HepG2 (cell line): ENCODE measurements around the gene ZDHHC7. TPM values are rescaled to one million over a fixed set of nuclear protein-coding genes. Genes with fewer than 3 reads are reported as not detected.

Experiments
- FOXA3 ChIP-seq: IDR thresholded peaks from 2 replicates; pipeline ENCODE4 v1.6.1; 2016; ENCODE audit warnings: missing genetic modification reagents, missing compliant biosample characterization
- HNRNPL ChIP-seq: fragments of 200-400 bp; formaldehyde crosslinking; IDR thresholded peaks from 2 replicates; pipeline ENCODE4 v1.6.1; 2017; ENCODE audit warnings: mild to moderate bottlenecking, low read depth, low read length
- IRF9 ChIP-seq: sonication (generic); formaldehyde crosslinking; IDR thresholded peaks from 2 replicates; pipeline ENCODE4 v1.8.0; 2022; ENCODE audit warnings: missing genetic modification reagents, mild to moderate bottlenecking, borderline replicate concordance
- LCORL ChIP-seq, 2 experiments: fragments of 450-650 bp in 1 of 2; sonication (generic) in 1 of 2; formaldehyde crosslinking in 1 of 2; IDR thresholded peaks; 2 replicates each; pipeline versions ENCODE4 v1.5.0 to v1.6.1; 2017 to 2020; ENCODE audit warnings: antibody characterized with exemption in 1 of 2, missing genetic modification reagents in 1 of 2
- NBN ChIP-seq: fragments of 450-650 bp; conservative IDR thresholded peaks from 2 replicates; pipeline ENCODE4 v1.6.1; 2017
- SKI ChIP-seq: fragments of 450-650 bp; IDR thresholded peaks from one replicate; pipeline ENCODE4 v1.6.1; 2018; ENCODE audit warnings: mild to moderate bottlenecking; ENCODE audit not compliant: partially characterized antibody
- ZBTB1 ChIP-seq: sonication (generic); formaldehyde crosslinking; IDR thresholded peaks from 2 replicates; pipeline ENCODE4 v1.4.0; 2020; ENCODE audit warnings: missing genetic modification reagents, borderline replicate concordance
- ZNF121 ChIP-seq: sonication (generic); formaldehyde crosslinking; IDR thresholded peaks from 2 replicates; pipeline ENCODE4 v1.5.0; 2020; ENCODE audit warnings: mild to moderate bottlenecking, missing genetic modification reagents
- ZNF235 ChIP-seq: sonication (generic); formaldehyde crosslinking; IDR thresholded peaks from 2 replicates; pipeline ENCODE4 v1.8.1; 2023; ENCODE audit warnings: mild to moderate bottlenecking, missing genetic modification reagents, borderline replicate concordance
- ZNF383 ChIP-seq: sonication (generic); formaldehyde crosslinking; IDR thresholded peaks from 2 replicates; pipeline ENCODE4 v1.4.0; 2020; ENCODE audit warnings: missing genetic modification reagents, mild to moderate bottlenecking, borderline replicate concordance
- ZNF432 ChIP-seq: sonication (generic); formaldehyde crosslinking; IDR thresholded peaks from 2 replicates; pipeline ENCODE4 v1.5.0; 2020; ENCODE audit warnings: missing genetic modification reagents, mild to moderate bottlenecking, borderline replicate concordance
- ZNF543 ChIP-seq: sonication (generic); formaldehyde crosslinking; IDR thresholded peaks from 2 replicates; pipeline ENCODE4 v1.4.0; 2020; ENCODE audit warnings: mild to moderate bottlenecking, missing genetic modification reagents
- ZNF598 ChIP-seq: sonication (generic); formaldehyde crosslinking; IDR thresholded peaks from 2 replicates; pipeline ENCODE4 v1.5.1; 2020; ENCODE audit warnings: mild to moderate bottlenecking, missing genetic modification reagents, borderline replicate concordance
- ZNF619 ChIP-seq: sonication (generic); formaldehyde crosslinking; IDR thresholded peaks from 2 replicates; pipeline ENCODE4 v1.4.0; 2020; ENCODE audit warnings: mild to moderate bottlenecking, missing genetic modification reagents
- ZNF709 ChIP-seq: sonication (generic); formaldehyde crosslinking; IDR thresholded peaks from 2 replicates; pipeline ENCODE4 v1.5.0; 2020; ENCODE audit warnings: mild to moderate bottlenecking, missing genetic modification reagents
- polyA plus RNA-seq, 8 experiments: library from polyadenylated mRNA; depleted of rRNA in 3 of 8; stranded (reverse) in 7 of 8; unstranded in 1 of 8; fragments of >200 nt; fragmentation: Illumina TruSeq in 4 of 8; extraction: Trizol in 4 of 8; gene quantifications; 2 replicates each; pipeline versions ENCODE4 v1.2.1 to v1.2.3, GENCODE V29; 2011 to 2016; ENCODE audit warnings: low read depth in 4 of 8, missing spikeins in 1 of 8, mixed read lengths in 1 of 8; ENCODE audit not compliant: insufficient read depth in 1 of 8
- total RNA-seq, 5 experiments: library from RNA; depleted of rRNA; stranded (reverse); fragments of >200 nt; fragmentation: Illumina TruSeq; extraction: Trizol; gene quantifications; 2 replicates each; pipeline ENCODE4 v1.2.3, GENCODE V29; 2016; ENCODE audit warnings: low read depth in 1 of 5
- TF ChIP-seq, protein P1 (sequence below): sonication (generic); formaldehyde crosslinking; IDR thresholded peaks from 2 replicates; pipeline ENCODE4 v1.5.1; 2020; ENCODE audit warnings: missing genetic modification reagents, mild to moderate bottlenecking, borderline replicate concordance
- TF ChIP-seq, protein P2 (sequence below): sonication (generic); formaldehyde crosslinking; IDR thresholded peaks from 2 replicates; pipeline ENCODE4 v1.5.0; 2020; ENCODE audit warnings: mild to moderate bottlenecking, missing genetic modification reagents, moderate library complexity
- TF ChIP-seq, protein P3 (sequence below): sonication (generic); formaldehyde crosslinking; IDR thresholded peaks from 2 replicates; pipeline ENCODE4 v1.4.0; 2020; ENCODE audit warnings: missing genetic modification reagents, borderline replicate concordance

The ZDHHC7 gene
- total and polyA plus RNA-seq, 2 of the 13 experiments (the other 11 are each of a cell fraction or from before 2014, with no cell fraction given): 46.8 to 67.6 TPM

GRCh38 chr16:84925092-84925772 is 86.1 kb downstream of the ZDHHC7 start (continued):
- no peak for TF ChIP-seq NBN
- no peak for TF ChIP-seq ZNF543 (CRISPR knock-in tag)
- no peak for TF ChIP-seq FOXA3 (CRISPR knock-in tag)
- peak; percentile 77 for TF ChIP-seq ZNF709
- TF ChIP-seq IRF9 (CRISPR knock-in tag): no peak
- no peak for TF ChIP-seq ZBTB1 (CRISPR knock-in tag)
- no peak for TF ChIP-seq ZNF598 (CRISPR knock-in tag)
- TF ChIP-seq HNRNPL: no peak
- TF ChIP-seq, protein P1, sequence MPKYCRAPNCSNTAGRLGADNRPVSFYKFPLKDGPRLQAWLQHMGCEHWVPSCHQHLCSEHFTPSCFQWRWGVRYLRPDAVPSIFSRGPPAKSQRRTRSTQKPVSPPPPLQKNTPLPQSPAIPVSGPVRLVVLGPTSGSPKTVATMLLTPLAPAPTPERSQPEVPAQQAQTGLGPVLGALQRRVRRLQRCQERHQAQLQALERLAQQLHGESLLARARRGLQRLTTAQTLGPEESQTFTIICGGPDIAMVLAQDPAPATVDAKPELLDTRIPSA (CRISPR knock-in tag): no peak
- TF ChIP-seq, protein P2, sequence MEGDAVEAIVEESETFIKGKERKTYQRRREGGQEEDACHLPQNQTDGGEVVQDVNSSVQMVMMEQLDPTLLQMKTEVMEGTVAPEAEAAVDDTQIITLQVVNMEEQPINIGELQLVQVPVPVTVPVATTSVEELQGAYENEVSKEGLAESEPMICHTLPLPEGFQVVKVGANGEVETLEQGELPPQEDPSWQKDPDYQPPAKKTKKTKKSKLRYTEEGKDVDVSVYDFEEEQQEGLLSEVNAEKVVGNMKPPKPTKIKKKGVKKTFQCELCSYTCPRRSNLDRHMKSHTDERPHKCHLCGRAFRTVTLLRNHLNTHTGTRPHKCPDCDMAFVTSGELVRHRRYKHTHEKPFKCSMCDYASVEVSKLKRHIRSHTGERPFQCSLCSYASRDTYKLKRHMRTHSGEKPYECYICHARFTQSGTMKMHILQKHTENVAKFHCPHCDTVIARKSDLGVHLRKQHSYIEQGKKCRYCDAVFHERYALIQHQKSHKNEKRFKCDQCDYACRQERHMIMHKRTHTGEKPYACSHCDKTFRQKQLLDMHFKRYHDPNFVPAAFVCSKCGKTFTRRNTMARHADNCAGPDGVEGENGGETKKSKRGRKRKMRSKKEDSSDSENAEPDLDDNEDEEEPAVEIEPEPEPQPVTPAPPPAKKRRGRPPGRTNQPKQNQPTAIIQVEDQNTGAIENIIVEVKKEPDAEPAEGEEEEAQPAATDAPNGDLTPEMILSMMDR (CRISPR knock-in tag): peak; percentile 96
- TF ChIP-seq, protein P3, sequence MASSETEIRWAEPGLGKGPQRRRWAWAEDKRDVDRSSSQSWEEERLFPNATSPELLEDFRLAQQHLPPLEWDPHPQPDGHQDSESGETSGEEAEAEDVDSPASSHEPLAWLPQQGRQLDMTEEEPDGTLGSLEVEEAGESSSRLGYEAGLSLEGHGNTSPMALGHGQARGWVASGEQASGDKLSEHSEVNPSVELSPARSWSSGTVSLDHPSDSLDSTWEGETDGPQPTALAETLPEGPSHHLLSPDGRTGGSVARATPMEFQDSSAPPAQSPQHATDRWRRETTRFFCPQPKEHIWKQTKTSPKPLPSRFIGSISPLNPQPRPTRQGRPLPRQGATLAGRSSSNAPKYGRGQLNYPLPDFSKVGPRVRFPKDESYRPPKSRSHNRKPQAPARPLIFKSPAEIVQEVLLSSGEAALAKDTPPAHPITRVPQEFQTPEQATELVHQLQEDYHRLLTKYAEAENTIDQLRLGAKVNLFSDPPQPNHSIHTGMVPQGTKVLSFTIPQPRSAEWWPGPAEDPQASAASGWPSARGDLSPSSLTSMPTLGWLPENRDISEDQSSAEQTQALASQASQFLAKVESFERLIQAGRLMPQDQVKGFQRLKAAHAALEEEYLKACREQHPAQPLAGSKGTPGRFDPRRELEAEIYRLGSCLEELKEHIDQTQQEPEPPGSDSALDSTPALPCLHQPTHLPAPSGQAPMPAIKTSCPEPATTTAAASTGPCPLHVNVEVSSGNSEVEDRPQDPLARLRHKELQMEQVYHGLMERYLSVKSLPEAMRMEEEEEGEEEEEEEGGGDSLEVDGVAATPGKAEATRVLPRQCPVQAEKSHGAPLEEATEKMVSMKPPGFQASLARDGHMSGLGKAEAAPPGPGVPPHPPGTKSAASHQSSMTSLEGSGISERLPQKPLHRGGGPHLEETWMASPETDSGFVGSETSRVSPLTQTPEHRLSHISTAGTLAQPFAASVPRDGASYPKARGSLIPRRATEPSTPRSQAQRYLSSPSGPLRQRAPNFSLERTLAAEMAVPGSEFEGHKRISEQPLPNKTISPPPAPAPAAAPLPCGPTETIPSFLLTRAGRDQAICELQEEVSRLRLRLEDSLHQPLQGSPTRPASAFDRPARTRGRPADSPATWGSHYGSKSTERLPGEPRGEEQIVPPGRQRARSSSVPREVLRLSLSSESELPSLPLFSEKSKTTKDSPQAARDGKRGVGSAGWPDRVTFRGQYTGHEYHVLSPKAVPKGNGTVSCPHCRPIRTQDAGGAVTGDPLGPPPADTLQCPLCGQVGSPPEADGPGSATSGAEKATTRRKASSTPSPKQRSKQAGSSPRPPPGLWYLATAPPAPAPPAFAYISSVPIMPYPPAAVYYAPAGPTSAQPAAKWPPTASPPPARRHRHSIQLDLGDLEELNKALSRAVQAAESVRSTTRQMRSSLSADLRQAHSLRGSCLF (CRISPR knock-in tag): no peak
- no peak for TF ChIP-seq ZNF432
- peak; percentile 20 for TF ChIP-seq SKI
- TF ChIP-seq LCORL (IDR thresholded peaks at IDR 0.05): no peak
- TF ChIP-seq LCORL (CRISPR knock-in tag; IDR thresholded peaks at IDR 0.05): peak; percentile 28; the same call in 1 of the 2 replicates
- peak; percentile 61 for TF ChIP-seq ZNF121 (CRISPR knock-in tag)
- 0 out of 2 replicates have a peak, but pooled peaks have one; percentile 46 for TF ChIP-seq ZNF383 (CRISPR knock-in tag)
- TF ChIP-seq ZNF619 (CRISPR knock-in tag): no peak
- 0 out of 2 replicates have a peak, but pooled peaks have one; percentile 59 for TF ChIP-seq ZNF235
